B cell (primary cell): Measurements from ENCODE around the gene CD300LB. TPM values are rescaled to one million over a fixed set of nuclear protein-coding genes. Genes with fewer than 3 reads are reported as not detected.

Experiments used
- ATAC-seq: fragments of 200-7000 bp; cut with Tn5 transposase; one replicate; pipeline ENCODE4 v1.10.0; 2021; ENCODE audit warnings: low read depth, mild to moderate bottlenecking, moderate number of reproducible peaks, moderate library complexity
- CTCF ChIA-PET: fragments of 350-600 bp; sonication (Branson Sonifier 250); formaldehyde crosslinking; loops from one replicate; lab custom pipeline; 2021; ENCODE audit warnings: antibody characterized with exemption, inconsistent platforms; lab: Charles Lee
- POLR2A ChIA-PET: fragments of 350-600 bp; sonication (Branson Sonifier 250); formaldehyde crosslinking; loops from one replicate; lab custom pipeline; 2021; ENCODE audit warnings: antibody characterized with exemption; lab: Charles Lee
- DNase-seq: peaks from one replicate; pipeline ENCODE4 v3.0.0; 2013
- H2AFZ ChIP-seq: 2 replicates; pipeline ENCODE4 v1.6.1; 2012; ENCODE audit warnings: mild to moderate bottlenecking, low read depth, low read length; ENCODE audit not compliant: insufficient read depth, poor library complexity, severe bottlenecking
- H3K27ac ChIP-seq, 2 donors: 1 replicate in 1 of 2; 2 replicates in 1 of 2; pipeline ENCODE4 v1.5.1; 2012 to 2013; ENCODE audit warnings: low read length in 2 of 2, mild to moderate bottlenecking in 2 of 2, moderate library complexity in 1 of 2
- H3K27me3 ChIP-seq, 4 experiments: fragments of 200-600 bp in 1 of 4; sonication (generic) in 1 of 4; replicated peaks in 1 of 4; 1 replicate in 2 of 4; 2 replicates in 2 of 4; pipeline versions ENCODE4 v1.6.1 to v1.7.0; 2013 to 2016; ENCODE audit warnings: low read length in 3 of 4, mild to moderate bottlenecking in 2 of 4, mixed read lengths in 1 of 4, moderate library complexity in 1 of 4; ENCODE audit not compliant: insufficient read depth in 4 of 4, control insufficient read depth in 3 of 4; ENCODE audit errors: control extremely low read depth in 1 of 4
- H3K36me3 ChIP-seq, 2 experiments: replicated peaks in 1 of 2; 1 replicate in 1 of 2; 2 replicates in 1 of 2; pipeline versions ENCODE4 v1.6.1 to v1.7.1; 2013; ENCODE audit warnings: low read length in 1 of 2; ENCODE audit not compliant: insufficient read depth in 2 of 2, control insufficient read depth in 1 of 2; ENCODE audit errors: control extremely low read depth in 1 of 2, extremely low read depth in 1 of 2
- H3K4me1 ChIP-seq, 2 donors: fragments of 200-600 bp in 1 of 2; sonication (generic) in 1 of 2; 1 replicate in 1 of 2; 2 replicates in 1 of 2; pipeline versions ENCODE4 v1.5.1 to v1.6.1; 2013 to 2017; ENCODE audit warnings: low read length in 2 of 2; ENCODE audit not compliant: control insufficient read depth in 2 of 2, insufficient read depth in 2 of 2
- H3K4me2 ChIP-seq: replicated peaks from 2 replicates; pipeline ENCODE3; 2012; ENCODE audit warnings: mild to moderate bottlenecking, low read depth, low read length; ENCODE audit not compliant: poor library complexity, severe bottlenecking
- H3K4me3 ChIP-seq, 5 experiments: fragments of 200-600 bp in 1 of 5; sonication (generic) in 1 of 5; 1 replicate in 3 of 5; 2 replicates in 2 of 5; pipeline versions ENCODE4 v1.5.1 to v1.7.0; 2011 to 2016; ENCODE audit warnings: low read length in 4 of 5, mild to moderate bottlenecking in 4 of 5, low read depth in 2 of 5, control low read depth in 1 of 5, moderate library complexity in 1 of 5; ENCODE audit not compliant: insufficient read depth in 1 of 5; ENCODE audit errors: control extremely low read depth in 1 of 5, extremely low read depth in 1 of 5
- H3K79me2 ChIP-seq: fragments of 200-600 bp; sonication (generic); one replicate; pipeline ENCODE4 v1.6.0; 2016; ENCODE audit warnings: low read length; ENCODE audit not compliant: control insufficient read depth, insufficient read depth
- H3K9ac ChIP-seq: fragments of 200-600 bp; sonication (generic); 2 replicates; pipeline ENCODE4 v1.6.1; 2017; ENCODE audit warnings: mild to moderate bottlenecking, low read length, moderate library complexity
- H3K9me3 ChIP-seq, 3 donors: one replicate each; pipeline versions ENCODE4 v1.6.1 to v1.7.1; 2013; ENCODE audit warnings: low read length in 2 of 3; ENCODE audit not compliant: control insufficient read depth in 2 of 3, insufficient read depth in 1 of 3; ENCODE audit errors: control extremely low read depth in 1 of 3
- H4K20me1 ChIP-seq: 2 replicates; pipeline ENCODE4 v1.6.0; 2012; ENCODE audit warnings: mild to moderate bottlenecking, low read length; ENCODE audit not compliant: insufficient read depth, control insufficient read depth, poor library complexity, severe bottlenecking
- H3K27ac Mint-ChIP-seq: one replicate; pipeline ENCODE4 v1.8.0; 2021; ENCODE audit warnings: mixed read lengths
- H3K27me3 Mint-ChIP-seq: one replicate; pipeline ENCODE4 v1.8.0; 2021; ENCODE audit warnings: mixed read lengths
- H3K4me1 Mint-ChIP-seq: one replicate; pipeline ENCODE4 v1.8.0; 2021; ENCODE audit warnings: mixed read lengths
- H3K4me3 Mint-ChIP-seq: one replicate; pipeline ENCODE4 v1.8.0; 2021; ENCODE audit warnings: mixed read lengths
- H3K9me3 Mint-ChIP-seq: one replicate; pipeline ENCODE4 v1.8.0; 2022; ENCODE audit warnings: mixed read lengths; ENCODE audit not compliant: insufficient read depth
- CTCF ChIP-seq: fragments of 200-600 bp; IDR thresholded peaks from one replicate; pipeline ENCODE4 v1.8.0; 2022; ENCODE audit warnings: antibody characterized with exemption, mild to moderate bottlenecking
- EZH2 ChIP-seq: IDR thresholded peaks from 2 replicates; pipeline ENCODE4 v1.6.1; 2012; ENCODE audit warnings: borderline replicate concordance, low read depth, mild to moderate bottlenecking, moderate library complexity, low read length; ENCODE audit not compliant: insufficient read depth, poor library complexity, severe bottlenecking
- WGBS: methylation state at CpG from one replicate; pipeline ENCODE4 v1.1.5; 2013; ENCODE audit warnings: missing lambda C conversion rate; ENCODE audit not compliant: insufficient coverage; 5-methylcytosine and 5-hydroxymethylcytosine counted together
- intact Hi-C: fragments of 100-400 bp; cut with micrococcal nuclease; formaldehyde crosslinking; loops from one replicate; pipeline ENCODE4 v1.10.0; 2022
- polyA plus RNA-seq: library from polyadenylated mRNA; depleted of rRNA; stranded (reverse); fragments of >200 nt; gene quantifications from 2 replicates; pipeline ENCODE4 v1.2.3, GENCODE V29; 2012
- total RNA-seq, 2 donors: library from RNA; stranded (reverse); fragments of 120-200 nt in 1 of 2; gene quantifications; 1 replicate in 1 of 2; 2 replicates in 1 of 2; pipeline versions ENCODE4 v1.2.3 to v1.2.4, GENCODE V29; 2013 to 2022

CD300LB gene
- total and polyA plus RNA-seq, 2 donors (not counting 1 experiment from before 2014, with no cell fraction given), result 0.12 to 0.39 TPM

DNA sequence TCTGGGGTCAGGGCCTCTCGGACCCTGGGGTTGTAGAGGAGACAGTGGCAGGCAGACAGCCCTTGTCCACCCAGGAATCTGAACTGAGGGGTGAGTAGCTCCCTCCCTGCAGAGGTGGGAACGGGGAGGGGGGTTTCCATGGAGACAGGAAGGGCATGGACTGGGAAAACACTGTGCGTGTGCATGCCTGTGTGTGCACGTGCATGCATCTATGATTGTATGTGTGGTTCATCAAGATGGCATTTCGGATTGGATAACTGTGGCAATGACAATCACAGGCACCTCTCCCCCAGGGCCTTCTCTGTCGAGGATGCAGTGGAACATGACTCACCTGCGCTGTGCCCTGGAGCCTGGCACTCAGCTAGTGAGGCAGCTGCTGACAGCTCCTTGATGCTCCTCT, 20.8 kb upstream of the CD300LB start:
- DNase-seq, result no peak
- Histone ChIP-seq H3K9ac (no peak overlapping the region), H3K27me3 (peaks cover 0 to 4% (median 1%) of the 10 kb centered on the region in 4 experiments), H3K4me1 (peaks cover 0 to 5% of the 10 kb centered on the region in 2 donors), H3K4me2 (no peak overlapping the region), H3K9me3 (peaks cover 0 to 4% (median 3%) of the 10 kb centered on the region in 3 donors), H2AFZ (no peak overlapping the region), H3K36me3 (no peaks in the 10 kb centered on the region), H3K79me2 (no peaks in the 10 kb centered on the region), H4K20me1 (no peaks in the 10 kb centered on the region), H3K27ac (no peak overlapping the region), H3K4me3 (no peak overlapping the region)
- no peaks in the 10 kb centered on the region for H3K9me3 Mint-ChIP-seq
- no peak overlapping the region for H3K27ac Mint-ChIP-seq
- TF ChIP-seq CTCF, result no peak
- no peak for TF ChIP-seq EZH2
- intact Hi-C loops, result no loop called here
- no peak for ATAC-seq
- 83% methylated on average over 5 of the region's 7 CpGs for WGBS
- H3K27me3 Mint-ChIP-seq, result peaks cover 12% of the 10 kb centered on the region
- ChIA-PET CTCF (no interaction called here), POLR2A (no interaction called here)
- H3K4me3 Mint-ChIP-seq, result no peak overlapping the region
- no peaks in the 10 kb centered on the region for H3K4me1 Mint-ChIP-seq

- H3K27ac Mint-ChIP-seq, result no peak overlapping the region
- ChIA-PET CTCF (no interaction called here), POLR2A (no interaction called here)
- intact Hi-C loops, result no loop called here
- no peaks in the 10 kb centered on the region for H3K9me3 Mint-ChIP-seq
- no peak for DNase-seq
- H3K27me3 Mint-ChIP-seq, result peaks cover 12% of the 10 kb centered on the region
- H3K9me3 ChIP-seq, result no peaks in the 10 kb centered on the region
- no peaks in the 10 kb centered on the region for H4K20me1 ChIP-seq
- H3K4me1 Mint-ChIP-seq, result no peaks in the 10 kb centered on the region
- 94% methylated on average over 15 of the region's 15 CpGs for WGBS
- no peak overlapping the region for H3K27ac ChIP-seq
- no peak for TF ChIP-seq CTCF
- no peak for TF ChIP-seq EZH2
- no peak overlapping the region for H2AFZ ChIP-seq
- no peak for ATAC-seq
- peaks cover 4 to 10% of the 10 kb centered on the region in 2 donors for H3K4me1 ChIP-seq
- H3K4me3 Mint-ChIP-seq, result no peak overlapping the region
- no peak overlapping the region for H3K9ac ChIP-seq
- H3K79me2 ChIP-seq, result no peaks in the 10 kb centered on the region
- H3K4me3 ChIP-seq, result no peak overlapping the region
- H3K36me3 ChIP-seq, result no peaks in the 10 kb centered on the region
- H3K4me2 ChIP-seq, result no peak overlapping the region
- H3K27me3 ChIP-seq, result peaks cover 0 to 4% (median 1%) of the 10 kb centered on the region in 4 experiments
Observed at GRCh38 chr17:74550602-74551001, 19.3 kb upstream of the CD300LB start.
